GM21367 (cell line): Measurements from ENCODE around the gene REG3A.

Experiments
- ATAC-seq: cut with Tn5 transposase; IDR thresholded peaks from one replicate; pipeline ENCODE4 v1.9.1; 2021; ENCODE audit not compliant: unreplicated experiment

REG3A gene

GRCh38 chr2:79159653-79160052 lies at the start of gene REG3A:
TSS of gene REG3A (minus strand) at chr2:79159753. CDS start at chr2:79159405, 348 bp downstream.
- ATAC-seq = no peak

- no peak for ATAC-seq
Observed at GRCh38 chr2:79200762-79201161, 41.2 kb upstream of the REG3A start.

- ATAC-seq = no peak
Observed at GRCh38 chr2:79191816-79192215, 32.3 kb upstream of the REG3A start.

- ATAC-seq = no peak
Observed at GRCh38 chr2:79191081-79191480, 31.5 kb upstream of the REG3A start.

- no peak for ATAC-seq
Observed at GRCh38 chr2:79189465-79189864, 29.9 kb upstream of the REG3A start.

- ATAC-seq = no peak
Observed at GRCh38 chr2:79181617-79182016, 22.1 kb upstream of the REG3A start.

- no peak for ATAC-seq
Observed at GRCh38 chr2:79180092-79180491, 20.5 kb upstream of the REG3A start.

- no peak for ATAC-seq
Observed at GRCh38 chr2:79179036-79179435, 19.5 kb upstream of the REG3A start.

GRCh38 chr2:79178076-79178674 lies 18.6 kb upstream of the REG3A start:
- ATAC-seq = no peak

- no peak for ATAC-seq
Observed at GRCh38 chr2:79171348-79171958, 11.9 kb upstream of the REG3A start.

- ATAC-seq = no peak
Observed at GRCh38 chr2:79162801-79163200, 3.2 kb upstream of the REG3A start.

- no peak for ATAC-seq
Observed at GRCh38 chr2:79162132-79162531, 2.6 kb upstream of the REG3A start.

- ATAC-seq = no peak
Observed at GRCh38 chr2:79159030-79159429, 523 bp downstream of the REG3A start.

- ATAC-seq = no peak
Observed at GRCh38 chr2:79155826-79156476, 3.6 kb downstream of the REG3A start.

GRCh38 chr2:79139423-79139822 lies 20.1 kb downstream of the REG3A start:
- ATAC-seq = no peak

GRCh38 chr2:79138385-79138784 lies 21.2 kb downstream of the REG3A start:
- no peak for ATAC-seq

GRCh38 chr2:79131687-79132086 lies 27.9 kb downstream of the REG3A start:
- no peak for ATAC-seq

- ATAC-seq = no peak
Observed at GRCh38 chr2:79129804-79130203, 29.7 kb downstream of the REG3A start.

GRCh38 chr2:79129260-79129659 lies 30.3 kb downstream of the REG3A start:
- ATAC-seq = no peak

- no peak for ATAC-seq
Observed at GRCh38 chr2:79128406-79128805, 31.1 kb downstream of the REG3A start.

GRCh38 chr2:79125721-79125985 lies 33.9 kb downstream of the REG3A start:
- no peak for ATAC-seq

- no peak for ATAC-seq
Observed at GRCh38 chr2:79124907-79125720, 34.4 kb downstream of the REG3A start.
